H1 (cell line): ENCODE data around the gene RARRES1. TPM values are rescaled to one million over a fixed set of nuclear protein-coding genes. Genes with fewer than 3 reads are reported as not detected.

ENCODE experiments used
- BACH1 ChIP-seq: IDR thresholded peaks from 2 replicates; pipeline ENCODE4 v1.6.1; 2012; ENCODE audit warnings: low read length, improper control_type of control experiment
- CTBP2 ChIP-seq: IDR thresholded peaks from 2 replicates; pipeline ENCODE4 v1.7.0; 2011; ENCODE audit warnings: borderline replicate concordance, mild to moderate bottlenecking, moderate library complexity, mixed read lengths, low read length; ENCODE audit not compliant: insufficient read depth, insufficient read length
- KDM4A ChIP-seq: IDR thresholded peaks from one replicate; pipeline ENCODE4 v1.7.1; 2012; ENCODE audit warnings: low read depth, mild to moderate bottlenecking, moderate library complexity, low read length, inconsistent platforms; ENCODE audit not compliant: severe bottlenecking
- KDM5A ChIP-seq: fragments of 200-600 bp; IDR thresholded peaks from 2 replicates; pipeline ENCODE4 v1.7.1; 2012; ENCODE audit warnings: mild to moderate bottlenecking, low read length, inconsistent platforms, mixed read lengths
- POLR2AphosphoS5 ChIP-seq: IDR thresholded peaks from 2 replicates; pipeline ENCODE4 v1.6.1; 2011; ENCODE audit warnings: low read depth, low read length
- RFX5 ChIP-seq: IDR thresholded peaks from 2 replicates; pipeline ENCODE4 v1.6.1; 2011; ENCODE audit warnings: low read depth, low read length, improper control_type of control experiment, borderline replicate concordance
- SRF ChIP-seq: IDR thresholded peaks from 2 replicates; pipeline ENCODE4 v1.6.1; 2011; ENCODE audit warnings: mild to moderate bottlenecking, low read depth, low read length, moderate library complexity
- TAF1 ChIP-seq: IDR thresholded peaks from 2 replicates; pipeline ENCODE4 v1.6.1; 2011; ENCODE audit warnings: mild to moderate bottlenecking, low read depth, low read length
- polyA plus RNA-seq, 7 experiments: library from polyadenylated mRNA; depleted of rRNA in 3 of 7; stranded (reverse) in 5 of 7; unstranded in 2 of 7; fragments of >200 nt in 5 of 7; fragments of 200-250 nt in 2 of 7; gene quantifications; 1 replicate in 5 of 7; 2 replicates in 1 of 7; 4 replicates in 1 of 7; pipeline versions ENCODE4 v1.2.1 to v1.2.3, GENCODE V29; 2011 to 2013; ENCODE audit warnings: missing spikeins in 2 of 7, mixed read lengths in 2 of 7
- small RNA-seq: library from polyadenylated mRNA; stranded (forward); fragments of <200 nt; extraction: miRNeasy Mini kit (QIAGEN cat#:217004); gene quantifications from one replicate; pipeline ENCODE3, GENCODE V24; 2013; ENCODE audit not compliant: insufficient read depth
- total RNA-seq: library from RNA; stranded (reverse); fragmentation: NEBNext Ultra II Directional; extraction: Animal tissue kit (Norgen Biotek cat#: 25700); gene quantifications from 2 replicates; pipeline ENCODE4 v1.2.1, GENCODE V29; 2021

The RARRES1 gene
- total and polyA plus RNA-seq, 2 of the 8 experiments (the other 6 are each of a cell fraction or from before 2014, with no cell fraction given), result 0.26 to 0.71 TPM

GRCh38 chr3:158649791-158650190 is 82.5 kb downstream of the RARRES1 start (continued):
- TF ChIP-seq TAF1, result no peak
- TF ChIP-seq CTBP2, result no peak
- TF ChIP-seq KDM5A, result no peak
- TF ChIP-seq KDM4A, result no peak
- no peak for TF ChIP-seq BACH1
- TF ChIP-seq RFX5, result no peak
- TF ChIP-seq POLR2AphosphoS5, result no peak
- TF ChIP-seq SRF, result no peak

Small RNA genes lying within 50 kb of the gene (small RNA-seq; reads per million reads assigned to genes)
- gene AC080013.6, result not detected

Other genes starting within 250 kb of the RARRES1 start
- 39.1 and 48.9 TPM in 2 replicates for gene MLF1, start 161.3 kb downstream of the RARRES1 start, total RNA-seq
- 9.9 and 13.4 TPM in 2 replicates for gene MLF1, start 161.3 kb downstream of the RARRES1 start, polyA plus RNA-seq (2011; rRNA removed)
- gene GFM1, start 87.9 kb downstream of the RARRES1 start, total RNA-seq, result 42.6 and 45.3 TPM in 2 replicates
- 8.1 and 10.9 TPM in 2 replicates for gene GFM1, start 87.9 kb downstream of the RARRES1 start, polyA plus RNA-seq (2011; rRNA removed)
- 3.9 and 4.7 TPM in 2 replicates for gene LXN, start 59.8 kb downstream of the RARRES1 start, total RNA-seq
- 2.7 and 3.2 TPM in 2 replicates for gene LXN, start 59.8 kb downstream of the RARRES1 start, polyA plus RNA-seq (2011; rRNA removed)
- gene MFSD1, start 69.6 kb upstream of the RARRES1 start, total RNA-seq, result 9.3 and 11.0 TPM in 2 replicates
- 7.1 and 11.5 TPM in 2 replicates for gene MFSD1, start 69.6 kb upstream of the RARRES1 start, polyA plus RNA-seq (2011; rRNA removed)